GM23248 (cell line): ENCODE results near the gene YPEL5.

ENCODE experiments used
- EZH2 ChIP-seq: fragments of 200-600 bp; sonication (generic); IDR thresholded peaks from 2 replicates; pipeline ENCODE4 v1.6.1; 2018; ENCODE audit warnings: antibody characterized with exemption, mild to moderate bottlenecking; ENCODE audit not compliant: insufficient read depth, poor library complexity, severe bottlenecking
- EZH2phosphoT487 ChIP-seq: fragments of 200-600 bp; sonication (generic); IDR thresholded peaks from 2 replicates; pipeline ENCODE4 v1.6.1; 2018; ENCODE audit warnings: antibody characterized with exemption, moderate library complexity, mild to moderate bottlenecking, low read depth; ENCODE audit not compliant: insufficient read depth

DNA sequence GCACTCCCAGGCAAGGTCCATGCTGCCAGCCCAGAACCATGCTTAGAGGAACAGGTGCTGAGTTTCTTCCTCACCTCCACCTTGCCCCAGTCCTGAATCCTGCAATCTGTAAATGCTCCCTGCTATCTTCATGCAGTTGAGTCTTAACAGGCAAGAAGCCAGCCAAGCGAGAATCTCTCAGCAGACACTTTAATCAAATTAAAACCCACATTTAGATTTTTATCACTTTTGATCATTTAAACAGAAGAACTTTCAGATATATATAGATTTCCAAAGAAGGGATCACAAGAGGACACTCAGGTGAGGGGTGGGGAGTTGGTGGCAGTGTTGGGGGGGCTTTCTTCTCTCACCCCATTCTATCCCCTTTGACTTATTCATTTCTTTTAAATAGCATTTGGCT lies 58.6 kb downstream of the YPEL5 start:
- TF ChIP-seq EZH2 = no peak
- no peak for TF ChIP-seq EZH2phosphoT487
